ENCODE results near the gene HPCAL1. TPM values are rescaled to one million over a fixed set of nuclear protein-coding genes. Genes with fewer than 3 reads are reported as not detected.
A peak's percentile ranks its signal among the peaks of the same experiment; 100 is the strongest.

The HPCAL1 gene
- total and polyA plus RNA-seq, 2 experiments from 2014 or later, result 8.3 to 25.4 TPM

DNA sequence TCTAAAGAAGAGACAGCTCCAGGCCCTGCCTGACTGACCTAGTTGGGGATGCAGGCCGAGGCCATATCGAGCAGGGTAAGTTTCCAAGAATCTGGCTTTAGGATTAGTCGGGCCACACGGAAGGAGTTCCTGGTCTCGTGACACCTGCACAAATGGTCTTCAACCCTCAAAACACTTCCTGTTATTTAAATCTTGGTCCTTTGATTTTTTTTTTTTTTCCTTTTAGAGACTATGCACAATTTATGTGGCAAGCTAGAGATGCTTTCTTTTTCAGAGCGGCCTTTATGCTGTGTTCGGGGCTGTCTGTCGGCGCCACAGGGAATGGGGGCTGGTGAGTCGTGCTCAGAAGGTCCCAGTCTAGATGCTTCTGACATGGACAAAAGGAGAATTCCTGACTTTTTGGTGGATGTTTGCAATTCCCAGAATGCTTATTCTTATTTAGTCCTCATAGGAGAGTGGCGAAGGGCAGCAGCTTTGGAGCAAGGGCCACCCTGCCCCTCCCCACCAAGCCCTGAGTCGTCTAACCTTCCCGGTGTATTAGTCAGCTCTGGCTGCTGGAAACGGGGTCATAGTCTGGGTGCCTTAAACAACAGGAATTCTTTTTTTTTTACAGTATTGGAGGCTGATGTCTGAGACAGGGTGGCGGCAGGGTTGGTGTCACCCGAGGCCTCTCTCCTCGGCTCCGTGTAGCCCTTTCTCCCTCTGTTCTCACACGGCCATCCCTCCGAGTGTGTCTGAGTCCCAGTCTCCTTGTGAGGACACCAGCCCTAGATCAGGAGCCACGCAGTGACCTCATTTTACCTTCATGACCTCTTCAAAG lies 27.4 kb downstream of the HPCAL1 start:
- Histone ChIP-seq H3F3A (replicated peaks; ENCODE audit: low read depth) (no peaks in the 10 kb centered on the region), H2AFZ (no peak overlapping the region), H3K27ac (ENCODE audit: low read depth) (peak overlapping the region; percentile 2; the same call in 1 of the 2 replicates), H3K9me2 (ENCODE audit: insufficient read depth) (no peaks in the 10 kb centered on the region), H3K27me3 (ENCODE audit: insufficient read depth) (no peaks in the 10 kb centered on the region), H3K4me3 (no peak overlapping the region), H3K4me2 (no peak overlapping the region), H3K36me3 (ENCODE audit: insufficient read depth) (no peaks in the 10 kb centered on the region), H3K4me1 (ENCODE audit: insufficient read depth) (peaks cover 38% of the 10 kb centered on the region; the same call in 1 of the 2 replicates), H4K20me1 (replicated peaks; ENCODE audit: insufficient read depth) (no peaks in the 10 kb centered on the region), H3K79me2 (replicated peaks; ENCODE audit: insufficient read depth) (peaks cover 4% of the 10 kb centered on the region; the same call in 1 of the 2 replicates)
- ATAC-seq (no peak), DNase-seq (ENCODE audit: low spot score) (peak; percentile 9)
- Mint-ChIP-seq H3K9me3 (peaks cover 4% of the 10 kb centered on the region; the same call in 1 of the 3 replicates), H3K36me3 (ENCODE audit: low read depth) (peaks cover 2% of the 10 kb centered on the region; the same call in 2 of the 3 replicates), H3K4me1 (peaks cover 82% of the 10 kb centered on the region), H3K4me3 (no peak overlapping the region; the same call in 2 of the 3 replicates), H3K27ac (peak overlapping the region; percentile 38; the same call in 1 of the 2 replicates), H3K27me3 (ENCODE audit: insufficient read depth, low read depth, poor library complexity) (peaks cover 4% of the 10 kb centered on the region)
- TF ChIP-seq ZNF331 (CRISPR knock-in tag; IDR thresholded peaks at IDR 0.05; ENCODE audit: low read depth) (no peak), POLR2AphosphoS5 (IDR thresholded peaks at IDR 0.05; ENCODE audit: low read depth) (no peak), JUNB (IDR thresholded peaks at IDR 0.05; ENCODE audit: unreplicated experiment) (no peak), STAT1 (IDR thresholded peaks at IDR 0.05; ENCODE audit: unreplicated experiment) (no peak), EZH2 (IDR thresholded peaks at IDR 0.05; ENCODE audit: low read depth, unreplicated experiment) (no peak)
- TF ChIP-seq, protein P1, sequence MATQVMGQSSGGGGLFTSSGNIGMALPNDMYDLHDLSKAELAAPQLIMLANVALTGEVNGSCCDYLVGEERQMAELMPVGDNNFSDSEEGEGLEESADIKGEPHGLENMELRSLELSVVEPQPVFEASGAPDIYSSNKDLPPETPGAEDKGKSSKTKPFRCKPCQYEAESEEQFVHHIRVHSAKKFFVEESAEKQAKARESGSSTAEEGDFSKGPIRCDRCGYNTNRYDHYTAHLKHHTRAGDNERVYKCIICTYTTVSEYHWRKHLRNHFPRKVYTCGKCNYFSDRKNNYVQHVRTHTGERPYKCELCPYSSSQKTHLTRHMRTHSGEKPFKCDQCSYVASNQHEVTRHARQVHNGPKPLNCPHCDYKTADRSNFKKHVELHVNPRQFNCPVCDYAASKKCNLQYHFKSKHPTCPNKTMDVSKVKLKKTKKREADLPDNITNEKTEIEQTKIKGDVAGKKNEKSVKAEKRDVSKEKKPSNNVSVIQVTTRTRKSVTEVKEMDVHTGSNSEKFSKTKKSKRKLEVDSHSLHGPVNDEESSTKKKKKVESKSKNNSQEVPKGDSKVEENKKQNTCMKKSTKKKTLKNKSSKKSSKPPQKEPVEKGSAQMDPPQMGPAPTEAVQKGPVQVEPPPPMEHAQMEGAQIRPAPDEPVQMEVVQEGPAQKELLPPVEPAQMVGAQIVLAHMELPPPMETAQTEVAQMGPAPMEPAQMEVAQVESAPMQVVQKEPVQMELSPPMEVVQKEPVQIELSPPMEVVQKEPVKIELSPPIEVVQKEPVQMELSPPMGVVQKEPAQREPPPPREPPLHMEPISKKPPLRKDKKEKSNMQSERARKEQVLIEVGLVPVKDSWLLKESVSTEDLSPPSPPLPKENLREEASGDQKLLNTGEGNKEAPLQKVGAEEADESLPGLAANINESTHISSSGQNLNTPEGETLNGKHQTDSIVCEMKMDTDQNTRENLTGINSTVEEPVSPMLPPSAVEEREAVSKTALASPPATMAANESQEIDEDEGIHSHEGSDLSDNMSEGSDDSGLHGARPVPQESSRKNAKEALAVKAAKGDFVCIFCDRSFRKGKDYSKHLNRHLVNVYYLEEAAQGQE (IDR thresholded peaks at IDR 0.05; ENCODE audit: unreplicated experiment), result no peak
- TF ChIP-seq, protein P2, sequence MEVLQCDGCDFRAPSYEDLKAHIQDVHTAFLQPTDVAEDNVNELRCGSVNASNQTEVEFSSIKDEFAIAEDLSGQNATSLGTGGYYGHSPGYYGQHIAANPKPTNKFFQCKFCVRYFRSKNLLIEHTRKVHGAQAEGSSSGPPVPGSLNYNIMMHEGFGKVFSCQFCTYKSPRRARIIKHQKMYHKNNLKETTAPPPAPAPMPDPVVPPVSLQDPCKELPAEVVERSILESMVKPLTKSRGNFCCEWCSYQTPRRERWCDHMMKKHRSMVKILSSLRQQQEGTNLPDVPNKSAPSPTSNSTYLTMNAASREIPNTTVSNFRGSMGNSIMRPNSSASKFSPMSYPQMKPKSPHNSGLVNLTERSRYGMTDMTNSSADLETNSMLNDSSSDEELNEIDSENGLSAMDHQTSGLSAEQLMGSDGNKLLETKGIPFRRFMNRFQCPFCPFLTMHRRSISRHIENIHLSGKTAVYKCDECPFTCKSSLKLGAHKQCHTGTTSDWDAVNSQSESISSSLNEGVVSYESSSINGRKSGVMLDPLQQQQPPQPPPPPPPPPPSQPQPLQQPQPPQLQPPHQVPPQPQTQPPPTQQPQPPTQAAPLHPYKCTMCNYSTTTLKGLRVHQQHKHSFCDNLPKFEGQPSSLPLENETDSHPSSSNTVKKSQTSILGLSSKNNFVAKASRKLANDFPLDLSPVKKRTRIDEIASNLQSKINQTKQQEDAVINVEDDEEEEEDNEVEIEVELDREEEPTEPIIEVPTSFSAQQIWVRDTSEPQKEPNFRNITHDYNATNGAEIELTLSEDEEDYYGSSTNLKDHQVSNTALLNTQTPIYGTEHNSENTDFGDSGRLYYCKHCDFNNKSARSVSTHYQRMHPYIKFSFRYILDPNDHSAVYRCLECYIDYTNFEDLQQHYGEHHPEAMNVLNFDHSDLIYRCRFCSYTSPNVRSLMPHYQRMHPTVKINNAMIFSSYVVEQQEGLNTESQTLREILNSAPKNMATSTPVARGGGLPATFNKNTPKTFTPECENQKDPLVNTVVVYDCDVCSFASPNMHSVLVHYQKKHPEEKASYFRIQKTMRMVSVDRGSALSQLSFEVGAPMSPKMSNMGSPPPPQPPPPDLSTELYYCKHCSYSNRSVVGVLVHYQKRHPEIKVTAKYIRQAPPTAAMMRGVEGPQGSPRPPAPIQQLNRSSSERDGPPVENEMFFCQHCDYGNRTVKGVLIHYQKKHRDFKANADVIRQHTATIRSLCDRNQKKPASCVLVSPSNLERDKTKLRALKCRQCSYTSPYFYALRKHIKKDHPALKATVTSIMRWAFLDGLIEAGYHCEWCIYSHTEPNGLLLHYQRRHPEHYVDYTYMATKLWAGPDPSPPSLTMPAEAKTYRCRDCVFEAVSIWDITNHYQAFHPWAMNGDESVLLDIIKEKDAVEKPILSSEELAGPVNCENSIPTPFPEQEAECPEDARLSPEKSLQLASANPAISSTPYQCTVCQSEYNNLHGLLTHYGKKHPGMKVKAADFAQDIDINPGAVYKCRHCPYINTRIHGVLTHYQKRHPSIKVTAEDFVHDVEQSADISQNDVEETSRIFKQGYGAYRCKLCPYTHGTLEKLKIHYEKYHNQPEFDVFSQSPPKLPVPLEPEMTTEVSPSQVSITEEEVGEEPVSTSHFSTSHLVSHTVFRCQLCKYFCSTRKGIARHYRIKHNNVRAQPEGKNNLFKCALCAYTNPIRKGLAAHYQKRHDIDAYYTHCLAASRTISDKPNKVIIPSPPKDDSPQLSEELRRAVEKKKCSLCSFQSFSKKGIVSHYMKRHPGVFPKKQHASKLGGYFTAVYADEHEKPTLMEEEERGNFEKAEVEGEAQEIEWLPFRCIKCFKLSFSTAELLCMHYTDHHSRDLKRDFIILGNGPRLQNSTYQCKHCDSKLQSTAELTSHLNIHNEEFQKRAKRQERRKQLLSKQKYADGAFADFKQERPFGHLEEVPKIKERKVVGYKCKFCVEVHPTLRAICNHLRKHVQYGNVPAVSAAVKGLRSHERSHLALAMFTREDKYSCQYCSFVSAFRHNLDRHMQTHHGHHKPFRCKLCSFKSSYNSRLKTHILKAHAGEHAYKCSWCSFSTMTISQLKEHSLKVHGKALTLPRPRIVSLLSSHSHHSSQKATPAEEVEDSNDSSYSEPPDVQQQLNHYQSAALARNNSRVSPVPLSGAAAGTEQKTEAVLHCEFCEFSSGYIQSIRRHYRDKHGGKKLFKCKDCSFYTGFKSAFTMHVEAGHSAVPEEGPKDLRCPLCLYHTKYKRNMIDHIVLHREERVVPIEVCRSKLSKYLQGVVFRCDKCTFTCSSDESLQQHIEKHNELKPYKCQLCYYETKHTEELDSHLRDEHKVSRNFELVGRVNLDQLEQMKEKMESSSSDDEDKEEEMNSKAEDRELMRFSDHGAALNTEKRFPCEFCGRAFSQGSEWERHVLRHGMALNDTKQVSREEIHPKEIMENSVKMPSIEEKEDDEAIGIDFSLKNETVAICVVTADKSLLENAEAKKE (CRISPR knock-in tag; IDR thresholded peaks at IDR 0.05), result no peak

Data from GM23338 (cell line).